MCF 10A (cell line): Measurements from ENCODE around the gene RNF123. TPM values are rescaled to one million over a fixed set of nuclear protein-coding genes. Genes with fewer than 3 reads are reported as not detected.

Source experiments
- BruUV-seq: library from RNA; stranded (reverse); fragments of 400-500 nt; replicated peaks from 2 replicates; lab custom pipeline; 2021; lab: Mats Ljungman, UMichigan
- CTCF ChIA-PET: fragments of 300-600 bp; sonication (Branson Sonifier 250); formaldehyde crosslinking; extraction: SDS; loops from one replicate; lab custom pipeline; 2021; ENCODE audit warnings: antibody characterized with exemption, inconsistent platforms; lab: Yijun Ruan, JAX
- POLR2A ChIA-PET: fragments of 300-600, 350-650 bp; sonication (Branson Sonifier 250); formaldehyde crosslinking; extraction: SDS; loops from one replicate; lab custom pipeline; 2020; ENCODE audit warnings: antibody characterized with exemption, inconsistent platforms; lab: Yijun Ruan, JAX
- DNase-seq: peaks from one replicate; pipeline ENCODE4 v3.0.0-alpha.2; 2018; ENCODE audit not compliant: unreplicated experiment
- H3K27ac Mint-ChIP-seq: one replicate; pipeline ENCODE4 v1.8.0; 2022; ENCODE audit warnings: mild to moderate bottlenecking, low read depth, mixed read lengths; ENCODE audit not compliant: unreplicated experiment
- H3K27me3 Mint-ChIP-seq: one replicate; pipeline ENCODE4 v1.8.0; 2022; ENCODE audit warnings: mixed read lengths; ENCODE audit not compliant: insufficient read depth, unreplicated experiment
- H3K36me3 Mint-ChIP-seq: one replicate; pipeline ENCODE4 v1.8.0; 2022; ENCODE audit warnings: mild to moderate bottlenecking, moderate library complexity, mixed read lengths; ENCODE audit not compliant: insufficient read depth, unreplicated experiment
- H3K4me1 Mint-ChIP-seq: one replicate; pipeline ENCODE4 v1.8.0; 2022; ENCODE audit warnings: mixed read lengths; ENCODE audit not compliant: insufficient read depth, unreplicated experiment
- H3K4me3 Mint-ChIP-seq: one replicate; pipeline ENCODE4 v1.8.0; 2022; ENCODE audit warnings: mild to moderate bottlenecking, moderate library complexity, mixed read lengths; ENCODE audit not compliant: unreplicated experiment
- H3K9me3 Mint-ChIP-seq: one replicate; pipeline ENCODE4 v1.8.0; 2022; ENCODE audit warnings: mixed read lengths; ENCODE audit not compliant: unreplicated experiment
- intact Hi-C: fragments of 100-400 bp; cut with micrococcal nuclease; formaldehyde crosslinking; loops from 2 replicates; pipeline ENCODE4 v1.14.1; 2022
- total RNA-seq: library from RNA; stranded (reverse); gene quantifications from 2 replicates; pipeline ENCODE4 v1.2.3, GENCODE V29; 2022
- TF ChIP-seq, protein P1 (sequence below): fragments of 200-600 bp; IDR thresholded peaks from one replicate; pipeline ENCODE4 v1.8.0; 2022; ENCODE audit warnings: antibody characterized with exemption, mild to moderate bottlenecking; ENCODE audit not compliant: unreplicated experiment

The RNF123 gene
- total RNA-seq, 1 experiment from 2014 or later = 48.6 TPM

DNA sequence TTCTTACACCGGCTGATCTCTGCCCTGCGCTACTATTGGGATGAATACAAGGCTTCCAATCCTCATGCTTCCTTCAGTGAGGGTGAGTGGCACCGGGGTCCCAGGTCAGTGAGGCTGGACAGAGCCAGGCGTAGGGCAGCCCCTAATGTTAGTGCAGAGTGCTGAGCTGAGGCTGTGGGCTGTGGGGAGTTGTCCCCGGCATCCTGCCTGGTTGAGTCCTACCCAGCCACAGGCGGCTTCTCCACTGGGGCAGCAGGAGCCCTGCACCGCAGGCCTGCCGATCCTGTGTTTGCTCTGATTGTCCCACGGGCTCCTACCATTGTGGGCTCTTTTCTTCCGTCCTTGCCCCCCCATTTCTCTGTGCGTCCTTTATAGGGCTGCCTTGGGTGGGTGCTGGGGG lies 13.3 kb downstream of the RNF123 start:
- ChIA-PET POLR2A (interaction anchor here (0.6 kb wide), 1 partner anchor 12 kb away, joined by 3 read pairs; no protein-coding TSS in a partner anchor), CTCF (interaction anchor here (0.6 to 2.4 kb wide), 4 partner anchors 10 to 188 kb away, joined by 3 to 15 read pairs (median 4); no protein-coding TSS in a partner anchor)
- no peak for DNase-seq
- Mint-ChIP-seq H3K4me3 (no peak overlapping the region), H3K27me3 (no peaks in the 10 kb centered on the region), H3K36me3 (no peaks in the 10 kb centered on the region), H3K9me3 (no peaks in the 10 kb centered on the region), H3K4me1 (peaks cover 11% of the 10 kb centered on the region), H3K27ac (no peak overlapping the region)
- no TSS peak for BruUV-seq
- TF ChIP-seq, protein P1, sequence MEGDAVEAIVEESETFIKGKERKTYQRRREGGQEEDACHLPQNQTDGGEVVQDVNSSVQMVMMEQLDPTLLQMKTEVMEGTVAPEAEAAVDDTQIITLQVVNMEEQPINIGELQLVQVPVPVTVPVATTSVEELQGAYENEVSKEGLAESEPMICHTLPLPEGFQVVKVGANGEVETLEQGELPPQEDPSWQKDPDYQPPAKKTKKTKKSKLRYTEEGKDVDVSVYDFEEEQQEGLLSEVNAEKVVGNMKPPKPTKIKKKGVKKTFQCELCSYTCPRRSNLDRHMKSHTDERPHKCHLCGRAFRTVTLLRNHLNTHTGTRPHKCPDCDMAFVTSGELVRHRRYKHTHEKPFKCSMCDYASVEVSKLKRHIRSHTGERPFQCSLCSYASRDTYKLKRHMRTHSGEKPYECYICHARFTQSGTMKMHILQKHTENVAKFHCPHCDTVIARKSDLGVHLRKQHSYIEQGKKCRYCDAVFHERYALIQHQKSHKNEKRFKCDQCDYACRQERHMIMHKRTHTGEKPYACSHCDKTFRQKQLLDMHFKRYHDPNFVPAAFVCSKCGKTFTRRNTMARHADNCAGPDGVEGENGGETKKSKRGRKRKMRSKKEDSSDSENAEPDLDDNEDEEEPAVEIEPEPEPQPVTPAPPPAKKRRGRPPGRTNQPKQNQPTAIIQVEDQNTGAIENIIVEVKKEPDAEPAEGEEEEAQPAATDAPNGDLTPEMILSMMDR = no peak
- intact Hi-C loops = loop anchor here (1.0 kb wide), 2 partner anchors 137 to 204 kb away; no protein-coding TSS in a partner anchor

DNA sequence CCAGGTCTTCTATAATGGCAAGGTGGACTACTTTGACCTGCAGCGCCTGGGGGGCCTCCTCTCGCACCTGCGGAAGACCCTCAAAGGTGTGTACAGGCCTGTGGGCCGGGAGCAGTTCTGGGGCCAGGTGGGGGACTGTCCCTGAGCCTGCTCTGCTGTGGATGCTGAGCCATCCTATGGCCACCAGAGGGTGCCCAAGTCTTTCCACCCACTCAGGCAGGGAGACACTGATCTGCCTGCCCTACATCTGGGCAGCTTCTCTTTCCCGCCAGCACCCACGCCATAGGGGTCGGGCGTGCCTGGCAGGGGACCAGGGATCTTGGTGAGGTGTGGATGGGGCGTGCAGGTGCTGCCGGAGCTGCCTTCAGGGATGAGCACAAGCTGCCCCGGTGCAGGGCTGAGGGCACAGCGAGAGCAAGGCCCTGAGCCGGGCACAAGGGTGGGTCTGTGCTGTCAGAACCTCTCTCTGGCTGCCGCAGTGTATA lies 14.1 kb downstream of the RNF123 start:
- no TSS peak for BruUV-seq

DNA sequence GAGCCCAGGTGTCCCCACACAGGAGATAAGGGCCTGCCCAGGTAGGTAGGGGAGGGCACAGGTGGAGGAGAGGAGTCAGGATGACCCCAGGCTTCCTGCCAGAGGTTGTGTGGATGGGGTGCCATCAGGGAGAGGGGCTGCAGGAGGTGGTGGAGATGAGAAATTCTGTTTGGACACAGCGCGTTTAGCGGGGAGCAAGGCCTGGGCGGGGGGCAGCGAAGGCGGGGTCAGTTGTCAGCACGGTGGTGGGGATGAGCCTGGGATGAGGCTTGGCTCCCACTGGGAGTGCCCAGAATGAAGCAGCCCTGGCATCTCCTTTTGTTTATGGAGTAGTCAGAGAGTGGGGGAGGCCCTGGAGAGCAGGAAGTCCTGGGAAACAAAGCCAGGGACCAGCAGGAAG lies 14.6 kb downstream of the RNF123 start:
- no TSS peak for BruUV-seq
- ChIA-PET POLR2A (no interaction called here), CTCF (interaction anchor here (0.6 to 1.1 kb wide), 6 partner anchors 8 to 202 kb away, joined by 3 to 5 read pairs (median 3); no protein-coding TSS in a partner anchor)
- H3K9me3 Mint-ChIP-seq = no peaks in the 10 kb centered on the region
- no peak overlapping the region for H3K27ac Mint-ChIP-seq
- H3K36me3 Mint-ChIP-seq = no peaks in the 10 kb centered on the region
- intact Hi-C loops = loop anchor here (1.0 kb wide), 2 partner anchors 135 to 202 kb away; no protein-coding TSS in a partner anchor
- H3K4me1 Mint-ChIP-seq = peaks cover 14% of the 10 kb centered on the region
- TF ChIP-seq, protein P1 = no peak
- H3K27me3 Mint-ChIP-seq = no peaks in the 10 kb centered on the region
- no peak for DNase-seq
- no peak overlapping the region for H3K4me3 Mint-ChIP-seq

More for the DNA sequence above, 14.1 kb downstream of the RNF123 start:
- H3K4me3 Mint-ChIP-seq = no peak overlapping the region
- TF ChIP-seq, protein P1 = peak; percentile 90
- peaks cover 14% of the 10 kb centered on the region for H3K4me1 Mint-ChIP-seq
- H3K9me3 Mint-ChIP-seq = no peaks in the 10 kb centered on the region
- H3K27me3 Mint-ChIP-seq = no peaks in the 10 kb centered on the region
- intact Hi-C loops = loop anchor here (1.0 kb wide), 2 partner anchors 136 to 203 kb away; no protein-coding TSS in a partner anchor
- ChIA-PET CTCF (interaction anchor here (0.6 to 1.1 kb wide), 6 partner anchors 8 to 203 kb away, joined by 3 to 5 read pairs (median 3); no protein-coding TSS in a partner anchor), POLR2A (no interaction called here)
- H3K27ac Mint-ChIP-seq = no peak overlapping the region
- peak; percentile 79 for DNase-seq
- H3K36me3 Mint-ChIP-seq = no peaks in the 10 kb centered on the region

DNA sequence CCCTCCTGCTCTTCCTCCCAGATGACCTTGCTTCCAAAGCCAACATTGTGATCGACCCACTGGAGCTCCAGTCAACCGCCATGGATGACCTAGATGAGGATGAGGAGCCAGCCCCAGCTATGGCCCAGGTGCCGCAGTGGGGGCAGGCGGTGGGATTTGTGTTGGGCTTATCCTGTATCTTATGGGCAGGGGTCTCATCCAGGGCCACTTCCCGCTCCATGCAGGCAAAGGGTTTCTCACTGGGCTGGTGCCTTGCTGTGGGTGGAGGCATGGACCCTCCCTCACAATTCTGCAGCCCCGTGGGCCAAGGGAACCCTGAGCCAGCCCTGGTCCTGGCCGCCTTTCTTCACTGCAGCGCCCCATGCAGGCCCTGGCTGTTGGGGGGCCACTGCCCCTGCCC lies 15.3 kb downstream of the RNF123 start:
- POLR2A ChIA-PET = no interaction called here
- H3K9me3 Mint-ChIP-seq = no peaks in the 10 kb centered on the region
- H3K4me3 Mint-ChIP-seq = no peak overlapping the region
- intact Hi-C loops = no loop called here
- TF ChIP-seq, protein P1 = no peak
- H3K27me3 Mint-ChIP-seq = no peaks in the 10 kb centered on the region
- peaks cover 14% of the 10 kb centered on the region for H3K4me1 Mint-ChIP-seq
- no peak for DNase-seq
- no TSS peak for BruUV-seq
- CTCF ChIA-PET = no interaction called here
- no peak overlapping the region for H3K27ac Mint-ChIP-seq
- H3K36me3 Mint-ChIP-seq = no peaks in the 10 kb centered on the region
